Measurements from ENCODE around the gene FRG1.
"Not testable (repeated sequence)": the region's sequence is repeated elsewhere in the genome, so short reads cannot be mapped to it uniquely, and the experiment has no call there.

- not testable (repeated sequence) for TF ChIP-seq POLR2AphosphoS5 (IDR thresholded peaks at IDR 0.05; ENCODE audit: insufficient read depth, low read depth, low read length); POLR2A (IDR thresholded peaks at IDR 0.05; ENCODE audit: low read depth, low read length); CTCF (IDR thresholded peaks at IDR 0.05; ENCODE audit: extremely low read depth in 1 of 2, insufficient read depth in 1 of 2, low read depth in 1 of 2, low read length in 2 of 2); MAX (IDR thresholded peaks at IDR 0.05; ENCODE audit: insufficient read depth, insufficient read length); EZH2 (IDR thresholded peaks at IDR 0.05; ENCODE audit: borderline replicate concordance, low read depth, low read length, severe bottlenecking); FOS (IDR thresholded peaks at IDR 0.05; ENCODE audit: borderline replicate concordance, insufficient read depth, low read length); MYC (IDR thresholded peaks at IDR 0.05; ENCODE audit: low read depth, low read length); GATA2 (IDR thresholded peaks at IDR 0.05; ENCODE audit: insufficient read depth, insufficient read length, low read depth, low read length); JUN (IDR thresholded peaks at IDR 0.05; ENCODE audit: borderline replicate concordance, insufficient read depth, insufficient read length, low read depth)
Observed at GRCh38 chr4:189948486-189948885, 7.8 kb downstream of the FRG1 start.

Data from endothelial cell of umbilical vein (primary cell).